ENCODE measurements around the gene CBX7. TPM values are rescaled to one million over a fixed set of nuclear protein-coding genes. Genes with fewer than 3 reads are reported as not detected.

CBX7 gene
- total RNA-seq, 4 donors from 2014 or later: 189 to 264 (median 206) TPM

DNA sequence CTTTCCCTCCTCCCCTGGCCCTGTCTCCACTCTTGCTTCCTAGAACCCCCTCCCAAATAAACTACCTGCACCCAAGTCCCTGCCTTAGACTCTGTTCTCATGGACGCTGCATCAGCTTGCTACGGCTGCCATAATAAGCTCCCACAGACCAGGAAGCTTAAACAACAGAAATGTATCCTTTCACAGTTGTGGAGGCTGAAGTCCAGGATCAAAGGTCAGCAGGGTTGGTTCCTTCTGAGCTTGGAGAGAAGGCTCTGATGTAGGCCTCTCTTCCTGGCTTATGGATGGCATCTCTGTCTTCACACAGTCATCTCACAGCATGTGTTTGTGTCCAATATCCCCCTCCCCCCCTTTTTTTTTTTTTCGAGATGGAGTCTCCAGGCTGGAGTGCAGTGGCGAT, 23.4 kb downstream of the CBX7 start:
- DNase-seq (ENCODE audit: low spot score in 2 of 2): no peak
- H3K4me1 ChIP-seq: peaks cover 0 to 31% (median 12%) of the 10 kb centered on the region in 4 donors
- WGBS, 2 donors: 76 to 83% methylated on average over 4 of the region's 4 CpGs
- no peak for TF ChIP-seq POLR2A (IDR thresholded peaks at IDR 0.05)
- TF ChIP-seq, protein P1, sequence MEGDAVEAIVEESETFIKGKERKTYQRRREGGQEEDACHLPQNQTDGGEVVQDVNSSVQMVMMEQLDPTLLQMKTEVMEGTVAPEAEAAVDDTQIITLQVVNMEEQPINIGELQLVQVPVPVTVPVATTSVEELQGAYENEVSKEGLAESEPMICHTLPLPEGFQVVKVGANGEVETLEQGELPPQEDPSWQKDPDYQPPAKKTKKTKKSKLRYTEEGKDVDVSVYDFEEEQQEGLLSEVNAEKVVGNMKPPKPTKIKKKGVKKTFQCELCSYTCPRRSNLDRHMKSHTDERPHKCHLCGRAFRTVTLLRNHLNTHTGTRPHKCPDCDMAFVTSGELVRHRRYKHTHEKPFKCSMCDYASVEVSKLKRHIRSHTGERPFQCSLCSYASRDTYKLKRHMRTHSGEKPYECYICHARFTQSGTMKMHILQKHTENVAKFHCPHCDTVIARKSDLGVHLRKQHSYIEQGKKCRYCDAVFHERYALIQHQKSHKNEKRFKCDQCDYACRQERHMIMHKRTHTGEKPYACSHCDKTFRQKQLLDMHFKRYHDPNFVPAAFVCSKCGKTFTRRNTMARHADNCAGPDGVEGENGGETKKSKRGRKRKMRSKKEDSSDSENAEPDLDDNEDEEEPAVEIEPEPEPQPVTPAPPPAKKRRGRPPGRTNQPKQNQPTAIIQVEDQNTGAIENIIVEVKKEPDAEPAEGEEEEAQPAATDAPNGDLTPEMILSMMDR (IDR thresholded peaks at IDR 0.05): no peak
- TF ChIP-seq EP300 (IDR thresholded peaks at IDR 0.05): no peak
- H3K9me3 ChIP-seq: peaks cover 0 to 8% (median 0%) of the 10 kb centered on the region in 4 donors
- H3K27ac ChIP-seq: no peak overlapping the region
- no peak overlapping the region for H3K4me3 ChIP-seq
- H3K36me3 ChIP-seq: peaks cover 0 to 60% (median 4%) of the 10 kb centered on the region in 3 donors
- H3K27me3 ChIP-seq: no peaks in the 10 kb centered on the region

- H3K4me3 ChIP-seq: no peak overlapping the region
- no peak overlapping the region for H3K27ac ChIP-seq
- H3K36me3 ChIP-seq: peaks cover 0 to 54% (median 0%) of the 10 kb centered on the region in 3 donors
- 93 to 95% methylated on average over 5 to 6 of the region's 6 CpGs for WGBS, 2 donors
- TF ChIP-seq, protein P1 (IDR thresholded peaks at IDR 0.05): no peak
- TF ChIP-seq POLR2A (IDR thresholded peaks at IDR 0.05): no peak
- no peak for TF ChIP-seq EP300 (IDR thresholded peaks at IDR 0.05)
- H3K4me1 ChIP-seq: peaks cover 0 to 36% (median 12%) of the 10 kb centered on the region in 4 donors
- H3K27me3 ChIP-seq: no peaks in the 10 kb centered on the region
- H3K9me3 ChIP-seq: peaks cover 0 to 8% (median 0%) of the 10 kb centered on the region in 4 donors
- no peak for DNase-seq (ENCODE audit: low spot score in 2 of 2)
Observed at GRCh38 chr22:39128508-39128907, 24.0 kb downstream of the CBX7 start.

DNA sequence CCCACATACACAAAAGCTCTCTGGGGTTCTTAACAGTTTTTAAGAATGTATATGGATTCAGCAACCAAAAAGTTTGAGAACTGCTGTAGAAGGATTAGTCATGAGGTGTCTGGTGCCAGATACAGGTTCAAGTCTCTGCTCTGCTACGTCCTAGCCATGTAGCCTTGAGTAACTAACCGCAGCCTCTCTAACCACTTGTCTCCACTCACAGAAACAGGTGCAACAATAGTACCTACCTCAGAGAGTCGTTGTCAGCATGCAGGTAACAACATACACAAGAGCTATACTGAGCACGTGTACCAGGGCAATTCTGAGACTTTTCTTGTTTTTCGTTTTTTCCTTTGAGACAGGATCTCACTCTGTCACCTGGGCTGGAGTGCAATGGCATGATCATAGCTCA, 26.9 kb downstream of the CBX7 start:
- Histone ChIP-seq H3K4me1 (peaks cover 0 to 18% (median 0%) of the 10 kb centered on the region in 4 donors), H3K27me3 (no peaks in the 10 kb centered on the region), H3K9me3 (peaks cover 0 to 8% (median 0%) of the 10 kb centered on the region in 4 donors), H3K27ac (no peak overlapping the region), H3K36me3 (peaks cover 0 to 34% (median 0%) of the 10 kb centered on the region in 3 donors), H3K4me3 (no peak overlapping the region)
- TF ChIP-seq EP300 (IDR thresholded peaks at IDR 0.05): no peak
- no peak for TF ChIP-seq POLR2A (IDR thresholded peaks at IDR 0.05)
- TF ChIP-seq, protein P1 (IDR thresholded peaks at IDR 0.05): no peak
- DNase-seq (ENCODE audit: low spot score in 2 of 2): no peak
- WGBS, 2 donors: 86 to 93% methylated on average over 5 of the region's 5 CpGs

- H3K9me3 ChIP-seq: peaks cover 0 to 8% (median 0%) of the 10 kb centered on the region in 4 donors
- no peaks in the 10 kb centered on the region for H3K27me3 ChIP-seq
- no peak for TF ChIP-seq POLR2A (IDR thresholded peaks at IDR 0.05)
- TF ChIP-seq, protein P1 (IDR thresholded peaks at IDR 0.05): no peak
- peaks cover 0 to 23% (median 0%) of the 10 kb centered on the region in 3 donors for H3K36me3 ChIP-seq
- 18 to 23% methylated on average over 32 of the region's 33 CpGs for WGBS, 2 donors
- no peak overlapping the region for H3K27ac ChIP-seq
- no peak overlapping the region for H3K4me3 ChIP-seq
- no peak for DNase-seq (ENCODE audit: low spot score in 2 of 2)
- H3K4me1 ChIP-seq: peaks cover 0 to 14% (median 0%) of the 10 kb centered on the region in 4 donors
Observed at GRCh38 chr22:39123751-39124581, 28.5 kb downstream of the CBX7 start.

- no peak overlapping the region for H3K27ac ChIP-seq
- H3K27me3 ChIP-seq: no peaks in the 10 kb centered on the region
- TF ChIP-seq EP300 (IDR thresholded peaks at IDR 0.05): no peak
- TF ChIP-seq POLR2A (IDR thresholded peaks at IDR 0.05): no peak
- TF ChIP-seq, protein P1 (IDR thresholded peaks at IDR 0.05): no peak
- H3K9me3 ChIP-seq: no peaks in the 10 kb centered on the region
- H3K36me3 ChIP-seq: peaks cover 0 to 13% (median 0%) of the 10 kb centered on the region in 3 donors
- DNase-seq (ENCODE audit: low spot score in 2 of 2): no peak
- peaks cover 0 to 14% (median 0%) of the 10 kb centered on the region in 4 donors for H3K4me1 ChIP-seq
- H3K4me3 ChIP-seq: no peak overlapping the region
- WGBS, 2 donors: 90% methylated on average over 16 to 17 of the region's 17 CpGs
Observed at GRCh38 chr22:39122772-39123470, 29.6 kb downstream of the CBX7 start.
